ENCODE results near the gene SYNPO2L. TPM values are rescaled to one million over a fixed set of nuclear protein-coding genes. Genes with fewer than 3 reads are reported as not detected.

The SYNPO2L gene
- total and polyA plus RNA-seq, 4 experiments from 2014 or later = not detected

DNA sequence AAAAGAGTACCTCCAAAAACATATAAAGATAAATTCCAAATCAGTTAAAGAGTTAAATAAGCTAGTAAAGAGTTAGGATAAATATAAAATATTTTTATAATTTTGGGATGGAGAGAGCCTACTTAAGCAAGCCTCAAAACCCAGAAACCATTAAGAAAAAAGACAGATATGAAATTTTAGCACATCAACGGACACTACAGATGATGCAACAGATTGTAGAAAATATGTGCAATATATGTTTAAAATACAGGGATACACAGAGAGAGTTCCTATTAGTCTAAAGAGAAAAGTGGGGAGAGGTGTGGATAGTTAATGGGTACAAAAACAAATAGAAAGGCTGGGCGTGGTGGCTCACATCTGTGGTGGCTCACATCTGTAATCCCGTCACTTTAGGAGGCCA is 41.1 kb downstream of the SYNPO2L start:
- no peak overlapping the region for H3K4me3 Mint-ChIP-seq
- no peak overlapping the region for H3K4me3 ChIP-seq (ENCODE audit: low read length in 2 of 2)
- H3K27ac ChIP-seq (ENCODE audit: low read depth, low read length) = no peak overlapping the region
- no peaks in the 10 kb centered on the region for H3K27me3 ChIP-seq (ENCODE audit: insufficient read depth, low read length)
- H3K36me3 ChIP-seq (ENCODE audit: insufficient read depth, low read length) = no peaks in the 10 kb centered on the region
- intact Hi-C loops (cut with micrococcal nuclease) = no loop called here
- H3K9me3 ChIP-seq (ENCODE audit: control insufficient read depth in 1 of 2, low read length in 2 of 2) = no peaks in the 10 kb centered on the region
- no peaks in the 10 kb centered on the region for H3K27me3 Mint-ChIP-seq
- no peaks in the 10 kb centered on the region for H3K4me1 Mint-ChIP-seq
- H3K9me3 Mint-ChIP-seq = no peaks in the 10 kb centered on the region
- POLR2A ChIA-PET (ENCODE audit: partially characterized antibody) = no interaction called here
- H3K4me1 ChIP-seq (ENCODE audit: insufficient read depth, low read length) = no peaks in the 10 kb centered on the region
- CTCF ChIA-PET (ENCODE audit: partially characterized antibody) = interaction anchor here (2.3 kb wide), 1 partner anchor 29 kb away, joined by 9 read pairs; no protein-coding TSS in a partner anchor
- DNase-seq = no peak
- H3K27ac Mint-ChIP-seq = peak overlapping the region in 1 of 7 donors; percentile 10
- no peaks in the 10 kb centered on the region for H3K36me3 Mint-ChIP-seq

DNA sequence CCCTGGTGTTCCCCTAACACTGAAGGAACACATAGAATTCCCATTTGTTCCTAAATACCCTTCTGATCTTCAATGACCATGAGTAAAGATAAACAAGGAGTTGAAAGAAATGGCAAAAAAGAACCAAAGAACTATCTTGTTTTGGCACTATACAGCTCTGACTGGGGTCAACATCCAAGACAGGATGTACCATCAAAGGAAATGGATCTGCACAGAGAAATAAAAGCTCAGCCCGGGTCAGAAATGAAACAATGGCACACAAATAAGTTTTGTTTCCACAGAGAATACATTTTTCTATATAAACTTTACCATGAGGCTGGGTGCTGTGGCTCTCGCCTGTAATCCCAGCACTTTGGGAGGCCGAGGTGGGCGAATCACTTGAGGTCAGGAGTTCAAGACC is 46.7 kb downstream of the SYNPO2L start:
- no peak for DNase-seq
- H3K27ac Mint-ChIP-seq = no peak overlapping the region
- H3K4me3 ChIP-seq (ENCODE audit: low read length in 2 of 2) = no peak overlapping the region
- H3K4me3 Mint-ChIP-seq = no peak overlapping the region
- H3K4me1 Mint-ChIP-seq = no peaks in the 10 kb centered on the region
- no peak overlapping the region for H3K27ac ChIP-seq (ENCODE audit: low read depth, low read length)
- no peaks in the 10 kb centered on the region for H3K4me1 ChIP-seq (ENCODE audit: insufficient read depth, low read length)
- intact Hi-C loops (cut with micrococcal nuclease) = no loop called here
- H3K27me3 Mint-ChIP-seq = no peaks in the 10 kb centered on the region
- CTCF ChIA-PET (ENCODE audit: partially characterized antibody) = no interaction called here
- H3K36me3 ChIP-seq (ENCODE audit: insufficient read depth, low read length) = no peaks in the 10 kb centered on the region
- H3K9me3 Mint-ChIP-seq = peaks cover 0 to 1% (median 0%) of the 10 kb centered on the region in 8 donors
- H3K27me3 ChIP-seq (ENCODE audit: insufficient read depth, low read length) = no peaks in the 10 kb centered on the region
- H3K36me3 Mint-ChIP-seq = no peaks in the 10 kb centered on the region
- H3K9me3 ChIP-seq (ENCODE audit: control insufficient read depth in 1 of 2, low read length in 2 of 2) = no peaks in the 10 kb centered on the region
- POLR2A ChIA-PET (ENCODE audit: partially characterized antibody) = no interaction called here

GRCh38 chr10:73601486-73601921 is 54.3 kb downstream of the SYNPO2L start:
- H3K36me3 ChIP-seq (ENCODE audit: insufficient read depth, low read length) = no peaks in the 10 kb centered on the region
- no peaks in the 10 kb centered on the region for H3K4me1 ChIP-seq (ENCODE audit: insufficient read depth, low read length)
- no peaks in the 10 kb centered on the region for H3K9me3 ChIP-seq (ENCODE audit: control insufficient read depth in 1 of 2, low read length in 2 of 2)
- ChIA-PET CTCF (ENCODE audit: partially characterized antibody) (interaction anchor here (1.1 to 1.4 kb wide), 3 partner anchors 9 to 72 kb away, joined by 4 to 5 read pairs (median 4); no protein-coding TSS in a partner anchor), POLR2A (ENCODE audit: partially characterized antibody) (interaction anchor here (0.6 to 1.1 kb wide), 2 partner anchors 15 to 24 kb away, joined by 3 to 5 read pairs; no protein-coding TSS in a partner anchor)
- H3K27me3 Mint-ChIP-seq = no peaks in the 10 kb centered on the region
- no peaks in the 10 kb centered on the region for H3K27me3 ChIP-seq (ENCODE audit: insufficient read depth, low read length)
- no peak overlapping the region for H3K4me3 Mint-ChIP-seq
- DNase-seq = no peak
- H3K36me3 Mint-ChIP-seq = no peaks in the 10 kb centered on the region
- no peak overlapping the region for H3K4me3 ChIP-seq (ENCODE audit: low read length in 2 of 2)
- intact Hi-C loops (cut with micrococcal nuclease) = no loop called here
- H3K9me3 Mint-ChIP-seq = peaks cover 0 to 1% (median 0%) of the 10 kb centered on the region in 8 donors
- H3K27ac ChIP-seq (ENCODE audit: low read depth, low read length) = no peak overlapping the region
- H3K4me1 Mint-ChIP-seq = no peaks in the 10 kb centered on the region
- H3K27ac Mint-ChIP-seq = no peak overlapping the region

DNA sequence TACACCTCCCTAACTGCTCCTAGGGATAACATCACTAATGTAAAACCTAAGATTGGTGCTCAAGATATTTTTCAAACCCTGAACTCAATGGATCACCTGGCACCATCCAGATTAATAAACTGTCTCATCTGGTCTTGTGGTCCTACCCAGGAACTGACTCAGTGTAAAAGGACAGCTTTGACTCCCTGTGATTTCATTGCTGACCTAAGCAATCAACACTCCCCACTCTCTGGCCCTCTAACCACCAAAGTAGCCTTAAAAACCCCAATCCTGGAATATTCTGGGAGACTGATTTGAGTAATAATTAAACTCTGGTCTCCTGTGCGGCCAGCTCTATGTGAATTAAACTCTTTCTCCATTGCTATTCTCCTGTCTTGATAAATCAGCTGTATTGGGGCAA is 58.5 kb downstream of the SYNPO2L start:
- H3K27me3 ChIP-seq (ENCODE audit: insufficient read depth, low read length) = no peaks in the 10 kb centered on the region
- H3K4me3 Mint-ChIP-seq = no peak overlapping the region
- H3K4me1 Mint-ChIP-seq = peaks cover 0 to 6% (median 4%) of the 10 kb centered on the region in 4 donors
- H3K27me3 Mint-ChIP-seq = no peaks in the 10 kb centered on the region
- H3K9me3 Mint-ChIP-seq = no peaks in the 10 kb centered on the region
- H3K27ac ChIP-seq (ENCODE audit: low read depth, low read length) = no peak overlapping the region
- no peaks in the 10 kb centered on the region for H3K36me3 Mint-ChIP-seq
- POLR2A ChIA-PET (ENCODE audit: partially characterized antibody) = no interaction called here
- peaks cover under 1% of the 10 kb centered on the region for H3K4me1 ChIP-seq (ENCODE audit: insufficient read depth, low read length)
- no peak for DNase-seq
- no peaks in the 10 kb centered on the region for H3K36me3 ChIP-seq (ENCODE audit: insufficient read depth, low read length)
- no peak overlapping the region for H3K4me3 ChIP-seq (ENCODE audit: low read length in 2 of 2)
- intact Hi-C loops (cut with micrococcal nuclease) = no loop called here
- no peaks in the 10 kb centered on the region for H3K9me3 ChIP-seq (ENCODE audit: control insufficient read depth in 1 of 2, low read length in 2 of 2)
- H3K27ac Mint-ChIP-seq = no peak overlapping the region
- CTCF ChIA-PET (ENCODE audit: partially characterized antibody) = no interaction called here

Other genes with a start within 250 kb of the SYNPO2L start
- 100 to 1,000 TPM; 103 to 111 TPM for gene ANXA7, start 242.0 kb downstream of the SYNPO2L start, total RNA-seq
- gene ANXA7, start 242.0 kb downstream of the SYNPO2L start, polyA plus RNA-seq = 100 to 1,000 TPM; 207 to 379 TPM
- gene MSS51, start 222.5 kb downstream of the SYNPO2L start, total RNA-seq = 1 to 10 TPM; 5.0 to 6.2 TPM
- under 1 TPM in 1 of 2 donors, not detected in 1; 0.26 TPM for gene MSS51, start 222.5 kb downstream of the SYNPO2L start, polyA plus RNA-seq
- 10 to 100 TPM; 47.4 to 48.1 TPM for gene PPP3CB, start 160.0 kb downstream of the SYNPO2L start, total RNA-seq
- 1 to 10 TPM; 8.9 to 9.6 TPM for gene PPP3CB, start 160.0 kb downstream of the SYNPO2L start, polyA plus RNA-seq
- gene USP54, start 64.7 kb downstream of the SYNPO2L start, total RNA-seq = 1 to 10 TPM; 7.4 to 7.6 TPM
- gene USP54, start 64.7 kb downstream of the SYNPO2L start, polyA plus RNA-seq = 1 to 10 TPM in 1 of 2 donors, under 1 TPM in 1; 0.04 to 1.4 TPM
- gene MYOZ1, start 14.6 kb downstream of the SYNPO2L start, total RNA-seq = not detected
- not detected for gene MYOZ1, start 14.6 kb downstream of the SYNPO2L start, polyA plus RNA-seq
- 10 to 100 TPM; 13.6 to 15.3 TPM for gene AGAP5, start 42.1 kb upstream of the SYNPO2L start, total RNA-seq
- gene AGAP5, start 42.1 kb upstream of the SYNPO2L start, polyA plus RNA-seq = under 1 TPM in 1 of 2 donors, not detected in 1; 0.15 TPM
- 100 to 1,000 TPM; 126 to 127 TPM for gene SEC24C, start 88.3 kb upstream of the SYNPO2L start, total RNA-seq
- 10 to 100 TPM; 32.5 to 68.6 TPM for gene SEC24C, start 88.3 kb upstream of the SYNPO2L start, polyA plus RNA-seq
- 10 to 100 TPM; 21.8 to 24.0 TPM for gene CHCHD1, start 126.0 kb upstream of the SYNPO2L start, total RNA-seq
- 10 to 100 TPM; 33.1 to 56.0 TPM for gene CHCHD1, start 126.0 kb upstream of the SYNPO2L start, polyA plus RNA-seq
- 100 to 1,000 TPM in 1 of 2 experiments, 10 to 100 TPM in 1; 93.3 to 100 TPM for gene ZSWIM8, start 129.6 kb upstream of the SYNPO2L start, total RNA-seq
- gene ZSWIM8, start 129.6 kb upstream of the SYNPO2L start, polyA plus RNA-seq = 10 to 100 TPM in 1 of 2 donors, 1 to 10 TPM in 1; 4.5 to 24.6 TPM
- 10 to 100 TPM; 84.8 to 87.7 TPM for gene NDST2, start 155.6 kb upstream of the SYNPO2L start, total RNA-seq
- gene NDST2, start 155.6 kb upstream of the SYNPO2L start, polyA plus RNA-seq = 10 to 100 TPM; 14.4 to 33.7 TPM
- gene CAMK2G, start 218.5 kb upstream of the SYNPO2L start, total RNA-seq = 10 to 100 TPM; 64.3 to 70.4 TPM
- gene CAMK2G, start 218.5 kb upstream of the SYNPO2L start, polyA plus RNA-seq = 1 to 10 TPM; 3.8 to 7.8 TPM

All from CD4-positive, alpha-beta memory T cell (primary cell).